NCI-H1105 treated with DMSO at 0.1 percent for 48 hours (cell line): ENCODE results near the gene DOCK4.
A peak's percentile ranks its signal among the peaks of the same experiment; 100 is the strongest.
"Not testable (repeated sequence)": the region's sequence is repeated elsewhere in the genome, so short reads cannot be mapped to it uniquely, and the experiment has no call there.

Source experiments
- DNase-seq: peaks from one replicate; lab custom pipeline; 2025; lab: John Stamatoyannopoulos, UW

Gene DOCK4

DNA sequence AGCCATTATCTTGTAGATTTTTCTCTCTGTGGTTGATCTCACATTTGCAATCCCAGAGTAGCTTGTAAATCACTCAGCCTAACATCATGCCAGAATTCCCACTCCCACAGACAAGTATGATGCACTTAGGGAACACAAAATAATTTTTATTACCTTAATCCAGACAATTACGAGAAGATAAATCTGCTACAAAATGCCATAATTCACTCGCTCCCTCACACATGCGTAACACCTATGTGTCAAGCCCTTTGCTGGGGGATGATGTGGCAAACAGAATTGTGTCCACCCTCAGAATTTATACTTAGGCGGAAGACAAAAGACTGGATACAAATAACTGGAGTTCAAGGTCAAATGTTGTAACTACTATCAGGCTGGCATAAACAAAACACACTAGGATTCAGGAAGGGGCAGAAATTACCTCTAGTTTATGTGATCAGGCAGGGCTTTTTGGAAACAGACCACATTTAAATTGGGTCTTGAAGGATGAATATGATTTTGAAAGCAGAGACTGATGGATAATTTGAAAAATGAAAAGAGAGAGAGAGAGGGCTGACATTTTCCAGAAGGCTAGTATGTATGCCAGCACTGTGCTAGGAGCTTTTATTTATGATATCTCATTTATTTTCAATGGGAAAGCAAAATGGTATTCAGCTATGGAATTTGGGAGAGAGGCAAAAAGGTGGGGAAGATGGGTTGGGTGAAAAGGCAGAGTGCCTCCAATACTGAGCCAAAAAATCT is 69.8 kb downstream of the DOCK4 start:
- no peak for DNase-seq

DNA sequence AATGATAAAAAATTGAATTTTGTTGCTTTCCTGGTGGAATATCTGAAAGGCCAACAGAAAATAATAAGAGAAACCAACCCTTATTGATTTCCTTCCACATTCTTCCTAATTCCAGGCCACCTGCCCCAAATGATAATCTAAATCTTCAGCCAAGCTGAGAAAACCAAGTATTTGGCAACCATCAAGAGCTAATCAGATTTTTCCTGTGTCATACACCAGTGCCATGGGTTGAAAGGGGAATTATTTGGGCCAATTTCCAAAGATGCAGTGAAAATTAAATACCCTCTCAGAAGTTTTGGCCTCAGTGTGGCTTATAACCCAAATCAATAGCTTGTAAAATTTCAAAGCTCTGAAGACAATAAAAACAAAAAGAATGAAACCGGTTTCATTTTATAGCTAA is 70.4 kb downstream of the DOCK4 start:
- no peak for DNase-seq

- DNase-seq: no peak
Observed at GRCh38 chr7:112134039-112134438, 72.2 kb downstream of the DOCK4 start.

GRCh38 chr7:112133328-112133727 is 72.9 kb downstream of the DOCK4 start:
- no peak for DNase-seq

GRCh38 chr7:112132051-112132694 is 74.0 kb downstream of the DOCK4 start:
- no peak for DNase-seq

GRCh38 chr7:112130729-112131410 is 75.3 kb downstream of the DOCK4 start:
- DNase-seq: no peak

DNA sequence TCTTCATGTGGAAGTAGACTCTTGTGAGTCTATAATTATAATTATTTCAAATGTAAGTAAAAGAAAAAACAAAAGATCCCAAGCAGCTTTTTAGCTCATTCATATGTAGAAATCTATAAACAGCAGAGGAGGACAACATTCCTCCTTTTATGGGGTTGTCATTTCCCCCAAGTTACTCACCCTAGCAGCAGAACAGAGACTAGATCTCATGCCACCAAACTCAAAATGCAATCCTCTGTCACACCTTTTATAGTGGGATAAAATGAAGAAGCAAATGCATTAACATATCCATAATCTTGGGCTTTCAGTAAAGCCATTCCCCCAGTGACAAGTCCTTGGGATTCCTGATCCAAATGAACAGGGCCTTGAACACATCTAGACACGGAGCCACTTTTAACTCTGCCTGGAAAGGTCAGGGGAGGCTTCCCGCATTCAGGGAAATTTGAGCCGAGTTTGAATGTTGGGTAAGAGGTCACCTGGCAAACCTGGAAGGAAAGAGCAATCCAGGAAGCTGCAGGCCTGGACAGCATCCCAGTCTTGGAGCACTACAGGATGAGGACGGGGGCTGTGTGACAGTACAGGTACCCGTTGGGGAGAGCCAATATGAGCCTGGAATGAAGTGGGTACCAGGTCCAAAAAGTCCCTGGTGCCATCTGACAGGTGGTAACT is 76.4 kb downstream of the DOCK4 start:
- peak; percentile 42 for DNase-seq

DNA sequence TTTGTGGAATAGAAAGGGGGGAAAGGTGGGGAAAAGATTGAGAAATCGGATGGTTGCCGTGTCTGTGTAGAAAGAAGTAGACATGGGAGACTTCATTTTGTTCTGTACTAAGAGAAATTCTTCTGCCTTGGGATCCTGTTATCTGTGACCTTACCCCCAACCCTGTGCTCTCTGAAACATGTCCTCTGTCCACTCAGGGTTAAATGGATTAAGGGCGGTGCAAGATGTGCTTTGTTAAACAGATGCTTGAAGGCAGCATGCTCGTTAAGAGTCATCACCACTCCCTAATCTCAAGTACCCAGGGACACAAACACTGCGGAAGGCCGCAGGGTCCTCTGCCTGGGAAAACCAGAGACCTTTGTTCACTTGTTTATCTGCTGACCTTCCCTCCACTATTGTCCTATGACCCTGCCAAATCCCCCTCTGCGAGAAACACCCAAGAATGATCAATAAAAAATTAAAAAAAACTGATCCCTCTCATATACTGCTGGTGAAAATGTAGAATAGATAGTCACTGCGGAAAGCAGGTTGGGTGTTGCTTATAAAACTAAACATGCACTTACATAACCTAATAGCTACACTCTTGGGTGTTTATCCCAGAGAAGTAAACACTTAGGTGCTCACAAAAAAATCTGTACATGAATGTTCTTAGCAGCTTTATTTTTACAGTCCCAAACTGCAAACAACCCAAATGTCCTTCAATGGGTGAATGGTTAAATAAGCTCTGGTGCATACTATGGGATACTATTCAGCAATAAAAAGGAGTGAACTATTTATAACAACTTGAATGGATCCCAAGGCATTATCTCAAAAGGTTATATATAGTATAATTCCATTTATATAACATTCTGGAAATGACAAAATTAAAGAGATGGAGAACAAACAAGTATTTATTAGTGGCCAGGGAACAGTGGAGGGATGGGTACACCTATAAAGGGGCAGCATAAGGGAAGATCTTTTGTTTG is 77.5 kb downstream of the DOCK4 start:
- DNase-seq: not testable (repeated sequence)

GRCh38 chr7:112128041-112128440 is 78.2 kb downstream of the DOCK4 start:
- not testable (repeated sequence) for DNase-seq

- DNase-seq: no peak
Observed at GRCh38 chr7:112125250-112125649, 80.9 kb downstream of the DOCK4 start.

DNA sequence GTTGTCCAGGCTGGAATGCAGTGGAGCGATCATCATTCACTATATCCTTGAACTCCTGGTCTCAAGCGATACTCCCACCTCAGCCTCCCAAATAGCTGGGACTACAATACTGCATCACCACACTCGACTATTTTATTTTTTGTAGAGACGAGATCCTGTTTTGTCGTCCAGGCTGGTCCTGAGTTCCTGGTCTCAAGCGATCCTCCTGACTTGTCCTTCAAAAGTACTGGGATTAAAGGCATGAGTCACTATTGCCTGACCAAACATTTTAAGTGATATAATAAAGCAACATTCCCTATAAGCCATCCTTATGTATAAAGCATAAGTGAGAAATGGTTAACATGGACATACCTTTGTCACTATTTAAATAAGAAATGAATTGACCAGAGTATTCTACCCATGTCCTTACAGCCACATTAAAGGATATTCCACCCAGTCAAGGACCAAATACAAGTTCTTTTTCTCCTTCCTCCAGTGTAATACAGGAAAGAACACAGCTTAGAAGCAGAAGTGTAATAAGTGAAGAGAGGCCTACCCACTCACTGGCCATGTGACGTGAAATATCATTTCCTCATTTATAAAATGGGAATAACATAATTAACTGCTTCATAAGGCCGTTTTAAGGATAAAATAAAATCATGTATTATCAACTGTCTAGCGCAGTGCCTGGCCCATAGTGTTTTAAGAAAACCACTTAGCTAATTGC is 82.0 kb downstream of the DOCK4 start:
- no peak for DNase-seq

- DNase-seq: no peak
Observed at GRCh38 chr7:112122798-112123197, 83.4 kb downstream of the DOCK4 start.

DNA sequence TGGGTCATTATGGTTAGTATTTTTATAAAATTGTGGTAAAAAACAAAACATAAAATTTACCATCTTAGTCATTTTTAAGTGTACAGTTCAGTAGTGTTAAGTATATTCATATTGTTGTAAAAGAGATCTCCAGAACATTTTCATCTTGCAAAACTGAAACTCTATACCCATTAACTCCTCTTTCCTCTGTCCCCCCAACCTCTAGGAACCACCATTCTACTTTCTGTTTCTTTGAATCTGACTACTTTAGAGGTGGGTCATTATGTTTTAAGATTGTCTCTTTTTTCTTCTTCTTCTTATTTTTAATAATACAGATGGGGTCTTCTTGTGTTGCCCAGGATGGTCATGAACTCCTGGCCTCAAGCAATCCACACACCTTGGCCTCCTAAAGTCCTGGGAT is 84.1 kb downstream of the DOCK4 start:
- no peak for DNase-seq

DNA sequence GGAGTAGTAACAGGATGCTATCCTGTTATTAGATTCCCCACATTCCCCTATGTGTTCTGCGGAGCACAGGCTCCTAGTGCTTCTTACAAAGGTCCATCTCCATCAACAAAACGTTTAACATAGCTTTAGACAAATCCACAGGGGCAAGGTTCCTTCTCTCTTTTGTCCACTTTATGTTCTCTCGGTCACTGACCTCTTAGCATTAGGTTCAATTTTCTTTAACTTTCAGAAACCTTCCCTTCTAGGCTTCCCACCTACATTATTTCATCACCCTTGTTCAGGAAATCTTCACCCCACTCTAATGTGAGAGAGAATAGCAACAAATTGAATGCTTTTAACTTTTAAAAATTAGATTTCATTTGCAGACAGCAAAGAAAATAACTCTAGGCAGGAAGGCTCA is 84.9 kb downstream of the DOCK4 start:
- no peak for DNase-seq

DNA sequence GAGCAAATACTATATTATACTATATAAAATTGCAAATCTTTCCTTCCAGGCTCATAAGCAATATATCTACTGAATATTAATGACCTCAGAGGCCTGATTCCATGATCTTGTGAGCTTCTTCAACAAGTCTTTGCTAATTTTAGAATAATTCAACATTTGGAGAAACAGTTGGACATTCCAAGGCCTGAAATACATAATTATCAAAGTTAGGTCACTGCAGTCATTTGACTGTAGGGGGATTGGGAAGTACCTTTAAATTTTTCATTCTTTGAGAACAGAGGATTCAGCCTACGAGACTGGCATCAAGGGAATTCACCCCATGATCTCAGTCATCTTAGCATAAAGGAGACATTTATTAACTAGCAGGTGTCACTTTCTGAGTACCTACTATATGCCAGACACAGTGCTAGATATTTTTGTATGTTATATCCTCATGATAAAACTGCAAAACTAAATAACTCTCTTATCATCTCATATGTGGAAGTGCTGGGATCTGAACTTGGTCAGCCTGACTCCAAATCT is 85.4 kb downstream of the DOCK4 start:
- no peak for DNase-seq

DNA sequence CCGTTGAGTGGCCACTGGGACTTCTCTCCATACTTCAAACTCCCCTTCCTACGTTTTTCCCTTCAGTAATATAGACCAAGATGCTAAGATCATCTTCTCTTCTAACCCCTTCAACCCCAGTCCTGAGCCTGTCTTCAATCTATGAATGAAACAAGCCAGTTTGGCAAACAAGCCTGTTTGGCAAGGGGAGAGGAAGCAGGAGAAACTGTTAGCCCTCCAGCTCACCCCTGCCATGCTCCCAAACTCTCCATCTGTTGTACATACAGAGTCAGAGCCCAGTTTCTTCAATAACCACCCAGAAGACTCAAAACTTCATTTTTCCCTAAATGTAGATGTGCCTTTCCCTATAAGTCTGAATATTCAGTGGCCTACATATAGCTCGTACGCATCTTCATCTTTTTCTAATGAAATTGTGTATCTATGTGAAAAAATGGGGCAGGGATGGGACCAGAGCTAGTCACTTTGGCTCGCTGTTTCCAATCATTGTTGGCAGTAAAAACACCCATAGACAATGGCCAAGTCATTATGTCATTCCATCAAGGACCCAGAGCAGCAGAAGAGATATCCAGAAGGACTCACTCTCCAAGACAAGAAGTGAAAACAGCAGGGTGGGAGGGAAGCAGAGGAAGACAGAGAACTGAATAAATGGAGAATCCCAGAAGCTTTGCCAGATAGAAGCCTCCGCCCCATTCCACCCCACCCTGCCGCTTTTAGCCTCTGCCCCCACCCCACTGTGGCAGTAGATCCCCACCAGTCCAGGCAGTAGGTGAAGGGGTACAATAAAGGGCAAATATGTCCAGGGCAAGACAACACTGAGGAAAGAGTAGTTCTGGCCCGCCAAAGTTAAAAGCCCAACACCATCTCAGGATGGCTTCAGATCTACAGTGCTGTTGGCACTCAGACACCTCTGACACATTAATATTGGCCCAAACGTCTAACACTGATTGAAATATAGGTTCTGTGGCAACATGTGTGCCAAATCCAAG is 87.3 kb downstream of the DOCK4 start:
- DNase-seq: no peak

DNA sequence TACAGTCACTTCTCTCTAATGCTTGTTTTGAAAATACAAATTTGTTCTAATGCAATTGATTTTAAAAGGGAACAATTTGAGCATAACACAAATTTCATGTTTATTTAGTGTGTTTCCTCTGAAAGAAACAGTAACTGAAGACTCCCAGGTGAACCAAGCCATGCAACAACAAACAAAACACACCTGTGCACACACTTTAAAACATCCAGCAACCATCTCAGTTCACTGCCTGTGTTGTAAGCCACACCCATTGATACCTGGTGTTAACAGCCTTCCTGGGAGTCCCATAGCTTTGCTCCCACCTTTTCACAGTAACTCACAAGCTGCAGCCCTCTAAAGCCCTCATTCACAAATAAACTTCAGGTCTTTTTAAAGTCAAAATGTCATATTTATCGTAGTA is 89.3 kb downstream of the DOCK4 start:
- DNase-seq: no peak

- DNase-seq: no peak
Observed at GRCh38 chr7:112116358-112116757, 89.8 kb downstream of the DOCK4 start.

DNA sequence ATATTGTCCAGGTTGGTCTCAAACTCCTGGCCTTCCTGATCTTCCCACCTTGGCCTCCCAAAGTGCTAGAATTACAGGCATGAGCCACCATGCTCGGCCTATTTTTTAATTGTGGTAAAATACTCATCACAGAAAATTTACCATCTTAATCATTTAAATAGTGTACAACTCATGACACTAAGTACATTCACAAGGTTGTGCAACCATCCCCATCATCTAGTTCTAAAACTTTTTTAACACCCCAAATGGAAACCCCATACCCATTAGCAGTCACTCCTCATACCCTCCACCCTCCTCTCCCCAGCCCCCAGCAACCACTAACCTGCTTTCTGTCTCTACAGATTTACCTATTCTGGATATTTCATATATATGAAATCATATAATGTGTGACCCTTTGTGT is 90.3 kb downstream of the DOCK4 start:
- DNase-seq: no peak
